B cell (primary cell): ENCODE results near the gene PLG. TPM values are rescaled to one million over a fixed set of nuclear protein-coding genes. Genes with fewer than 3 reads are reported as not detected.
"Not testable (repeated sequence)": the region's sequence is repeated elsewhere in the genome, so short reads cannot be mapped to it uniquely, and the experiment has no call there.

Experiments
- ATAC-seq: fragments of 200-7000 bp; cut with Tn5 transposase; one replicate; pipeline ENCODE4 v1.10.0; 2021; ENCODE audit warnings: low read depth, mild to moderate bottlenecking, moderate number of reproducible peaks, moderate library complexity
- CTCF ChIA-PET: fragments of 350-600 bp; sonication (Branson Sonifier 250); formaldehyde crosslinking; loops from one replicate; lab custom pipeline; 2021; ENCODE audit warnings: antibody characterized with exemption, inconsistent platforms; lab: Charles Lee
- POLR2A ChIA-PET: fragments of 350-600 bp; sonication (Branson Sonifier 250); formaldehyde crosslinking; loops from one replicate; lab custom pipeline; 2021; ENCODE audit warnings: antibody characterized with exemption; lab: Charles Lee
- DNase-seq: peaks from one replicate; pipeline ENCODE4 v3.0.0; 2013
- H2AFZ ChIP-seq: 2 replicates; pipeline ENCODE4 v1.6.1; 2012; ENCODE audit warnings: mild to moderate bottlenecking, low read depth, low read length; ENCODE audit not compliant: insufficient read depth, poor library complexity, severe bottlenecking
- H3K27ac ChIP-seq, 2 donors: 1 replicate in 1 of 2; 2 replicates in 1 of 2; pipeline ENCODE4 v1.5.1; 2012 to 2013; ENCODE audit warnings: low read length in 2 of 2, mild to moderate bottlenecking in 2 of 2, moderate library complexity in 1 of 2
- H3K27me3 ChIP-seq, 4 experiments: fragments of 200-600 bp in 1 of 4; sonication (generic) in 1 of 4; replicated peaks in 1 of 4; 1 replicate in 2 of 4; 2 replicates in 2 of 4; pipeline versions ENCODE4 v1.6.1 to v1.7.0; 2013 to 2016; ENCODE audit warnings: low read length in 3 of 4, mild to moderate bottlenecking in 2 of 4, mixed read lengths in 1 of 4, moderate library complexity in 1 of 4; ENCODE audit not compliant: insufficient read depth in 4 of 4, control insufficient read depth in 3 of 4; ENCODE audit errors: control extremely low read depth in 1 of 4
- H3K36me3 ChIP-seq, 2 experiments: replicated peaks in 1 of 2; 1 replicate in 1 of 2; 2 replicates in 1 of 2; pipeline versions ENCODE4 v1.6.1 to v1.7.1; 2013; ENCODE audit warnings: low read length in 1 of 2; ENCODE audit not compliant: insufficient read depth in 2 of 2, control insufficient read depth in 1 of 2; ENCODE audit errors: control extremely low read depth in 1 of 2, extremely low read depth in 1 of 2
- H3K4me1 ChIP-seq, 2 donors: fragments of 200-600 bp in 1 of 2; sonication (generic) in 1 of 2; 1 replicate in 1 of 2; 2 replicates in 1 of 2; pipeline versions ENCODE4 v1.5.1 to v1.6.1; 2013 to 2017; ENCODE audit warnings: low read length in 2 of 2; ENCODE audit not compliant: control insufficient read depth in 2 of 2, insufficient read depth in 2 of 2
- H3K4me2 ChIP-seq: replicated peaks from 2 replicates; pipeline ENCODE3; 2012; ENCODE audit warnings: mild to moderate bottlenecking, low read depth, low read length; ENCODE audit not compliant: poor library complexity, severe bottlenecking
- H3K4me3 ChIP-seq, 5 experiments: fragments of 200-600 bp in 1 of 5; sonication (generic) in 1 of 5; 1 replicate in 3 of 5; 2 replicates in 2 of 5; pipeline versions ENCODE4 v1.5.1 to v1.7.0; 2011 to 2016; ENCODE audit warnings: low read length in 4 of 5, mild to moderate bottlenecking in 4 of 5, low read depth in 2 of 5, control low read depth in 1 of 5, moderate library complexity in 1 of 5; ENCODE audit not compliant: insufficient read depth in 1 of 5; ENCODE audit errors: control extremely low read depth in 1 of 5, extremely low read depth in 1 of 5
- H3K79me2 ChIP-seq: fragments of 200-600 bp; sonication (generic); one replicate; pipeline ENCODE4 v1.6.0; 2016; ENCODE audit warnings: low read length; ENCODE audit not compliant: control insufficient read depth, insufficient read depth
- H3K9ac ChIP-seq: fragments of 200-600 bp; sonication (generic); 2 replicates; pipeline ENCODE4 v1.6.1; 2017; ENCODE audit warnings: mild to moderate bottlenecking, low read length, moderate library complexity
- H3K9me3 ChIP-seq, 3 donors: one replicate each; pipeline versions ENCODE4 v1.6.1 to v1.7.1; 2013; ENCODE audit warnings: low read length in 2 of 3; ENCODE audit not compliant: control insufficient read depth in 2 of 3, insufficient read depth in 1 of 3; ENCODE audit errors: control extremely low read depth in 1 of 3
- H4K20me1 ChIP-seq: 2 replicates; pipeline ENCODE4 v1.6.0; 2012; ENCODE audit warnings: mild to moderate bottlenecking, low read length; ENCODE audit not compliant: insufficient read depth, control insufficient read depth, poor library complexity, severe bottlenecking
- H3K27ac Mint-ChIP-seq: one replicate; pipeline ENCODE4 v1.8.0; 2021; ENCODE audit warnings: mixed read lengths
- H3K27me3 Mint-ChIP-seq: one replicate; pipeline ENCODE4 v1.8.0; 2021; ENCODE audit warnings: mixed read lengths
- H3K4me1 Mint-ChIP-seq: one replicate; pipeline ENCODE4 v1.8.0; 2021; ENCODE audit warnings: mixed read lengths
- H3K4me3 Mint-ChIP-seq: one replicate; pipeline ENCODE4 v1.8.0; 2021; ENCODE audit warnings: mixed read lengths
- H3K9me3 Mint-ChIP-seq: one replicate; pipeline ENCODE4 v1.8.0; 2022; ENCODE audit warnings: mixed read lengths; ENCODE audit not compliant: insufficient read depth
- CTCF ChIP-seq: fragments of 200-600 bp; IDR thresholded peaks from one replicate; pipeline ENCODE4 v1.8.0; 2022; ENCODE audit warnings: antibody characterized with exemption, mild to moderate bottlenecking
- EZH2 ChIP-seq: IDR thresholded peaks from 2 replicates; pipeline ENCODE4 v1.6.1; 2012; ENCODE audit warnings: borderline replicate concordance, low read depth, mild to moderate bottlenecking, moderate library complexity, low read length; ENCODE audit not compliant: insufficient read depth, poor library complexity, severe bottlenecking
- WGBS: methylation state at CpG from one replicate; pipeline ENCODE4 v1.1.5; 2013; ENCODE audit warnings: missing lambda C conversion rate; ENCODE audit not compliant: insufficient coverage; 5-methylcytosine and 5-hydroxymethylcytosine counted together
- intact Hi-C: fragments of 100-400 bp; cut with micrococcal nuclease; formaldehyde crosslinking; loops from one replicate; pipeline ENCODE4 v1.10.0; 2022
- polyA plus RNA-seq: library from polyadenylated mRNA; depleted of rRNA; stranded (reverse); fragments of >200 nt; gene quantifications from 2 replicates; pipeline ENCODE4 v1.2.3, GENCODE V29; 2012
- total RNA-seq, 2 donors: library from RNA; stranded (reverse); fragments of 120-200 nt in 1 of 2; gene quantifications; 1 replicate in 1 of 2; 2 replicates in 1 of 2; pipeline versions ENCODE4 v1.2.3 to v1.2.4, GENCODE V29; 2013 to 2022

The PLG gene
- total and polyA plus RNA-seq, 2 donors (not counting 1 experiment from before 2014, with no cell fraction given) = 0.32 TPM; not detected in 1

- Histone ChIP-seq H3K79me2 (no peaks in the 10 kb centered on the region), H3K36me3 (no peaks in the 10 kb centered on the region), H3K27me3 (no peaks in the 10 kb centered on the region), H3K4me3 (no peak overlapping the region), H3K27ac (no peak overlapping the region), H3K9me3 (peaks cover 0 to 2% (median 0%) of the 10 kb centered on the region in 3 donors), H3K9ac (no peak overlapping the region), H4K20me1 (no peaks in the 10 kb centered on the region), H3K4me2 (no peak overlapping the region), H2AFZ (no peak overlapping the region), H3K4me1 (peaks cover 5 to 23% of the 10 kb centered on the region in 2 donors)
- intact Hi-C loops = no loop called here
- TF ChIP-seq CTCF (no peak), EZH2 (no peak)
- ChIA-PET CTCF (interaction anchor here (2.0 kb wide), 1 partner anchor 8 kb away, joined by 12 read pairs; no protein-coding TSS in a partner anchor), POLR2A (no interaction called here)
- Mint-ChIP-seq H3K27me3 (peaks cover 18% of the 10 kb centered on the region), H3K9me3 (peaks cover 6% of the 10 kb centered on the region), H3K27ac (no peak overlapping the region), H3K4me3 (peak overlapping the region; percentile 9), H3K4me1 (peaks cover 34% of the 10 kb centered on the region)
- 14% methylated on average over 1 of the region's 2 CpGs for WGBS
- peak; percentile 38 for DNase-seq
- ATAC-seq = peak; percentile 22
These were observed 40.0 kb downstream of the PLG start for GRCh38 chr6:160742090-160742489.

GRCh38 chr6:160750276-160750689 is 48.2 kb downstream of the PLG start:
- Histone ChIP-seq H3K36me3 (no peaks in the 10 kb centered on the region), H3K4me1 (no peaks in the 10 kb centered on the region), H4K20me1 (no peaks in the 10 kb centered on the region), H3K27me3 (peaks cover 0 to 2% (median 0%) of the 10 kb centered on the region in 4 experiments), H3K27ac (no peak overlapping the region), H3K4me3 (no peak overlapping the region), H3K9ac (no peak overlapping the region), H3K79me2 (no peaks in the 10 kb centered on the region), H3K9me3 (peaks cover 0 to 2% (median 0%) of the 10 kb centered on the region in 3 donors), H3K4me2 (no peak overlapping the region), H2AFZ (no peak overlapping the region)
- intact Hi-C loops = loop anchor here (2.0 kb wide), 1 partner anchor 621 kb away; no protein-coding TSS in a partner anchor
- DNase-seq (peak; percentile 16), ATAC-seq (no peak)
- ChIA-PET POLR2A (no interaction called here), CTCF (interaction anchor here (1.0 kb wide), 1 partner anchor 621 kb away, joined by 4 read pairs; no protein-coding TSS in a partner anchor)
- 40% methylated on average over 5 of the region's 5 CpGs for WGBS
- Mint-ChIP-seq H3K27ac (no peak overlapping the region), H3K4me3 (no peak overlapping the region), H3K4me1 (no peaks in the 10 kb centered on the region), H3K9me3 (peaks cover 5% of the 10 kb centered on the region), H3K27me3 (peaks cover 23% of the 10 kb centered on the region)
- TF ChIP-seq CTCF = peak; percentile 28
- no peak for TF ChIP-seq EZH2

GRCh38 chr6:160753211-160753610 is 51.2 kb downstream of the PLG start:
- H3K27me3 Mint-ChIP-seq = peaks cover 45% of the 10 kb centered on the region
- H3K36me3 ChIP-seq, H3K9me3 ChIP-seq, H3K4me1 Mint-ChIP-seq, H3K27me3 ChIP-seq, DNase-seq, intact Hi-C loops, H3K4me2 ChIP-seq, H2AFZ ChIP-seq, CTCF ChIA-PET, H3K4me1 ChIP-seq, H3K9me3 Mint-ChIP-seq, H3K27ac Mint-ChIP-seq, H3K4me3 ChIP-seq, H3K27ac ChIP-seq, H3K9ac ChIP-seq, H4K20me1 ChIP-seq, ATAC-seq, H3K79me2 ChIP-seq, POLR2A ChIA-PET, H3K4me3 Mint-ChIP-seq: not testable (repeated sequence)
- WGBS = no CpG with 5 or more reads among the region's 4 CpGs
